HEK293 (cell line): ENCODE measurements around the gene TNFRSF25.

Experiments used
- IKZF3 ChIP-seq: fragments of 450-650 bp; IDR thresholded peaks from 2 replicates; pipeline ENCODE4 v1.5.0; 2018; ENCODE audit warnings: missing biosample characterization, mild to moderate bottlenecking, missing genetic modification characterization, moderate library complexity
- PATZ1 ChIP-seq: fragments of 450-650 bp; formaldehyde crosslinking; IDR thresholded peaks from 2 replicates; pipeline ENCODE4 v1.5.1; 2016; ENCODE audit warnings: missing biosample characterization, missing genetic modification characterization
- TRIM28 ChIP-seq: IDR thresholded peaks from 2 replicates; pipeline ENCODE4 v1.6.1; 2011; ENCODE audit warnings: low read length, control low read depth, borderline replicate concordance
- ZEB2 ChIP-seq: fragments of 450-650 bp; formaldehyde crosslinking; IDR thresholded peaks from 2 replicates; pipeline ENCODE4 v1.5.1; 2016; ENCODE audit warnings: missing biosample characterization, missing genetic modification characterization
- ZFP37 ChIP-seq: fragments of 450-650 bp; formaldehyde crosslinking; IDR thresholded peaks from 2 replicates; pipeline ENCODE4 v1.5.1; 2016; ENCODE audit warnings: missing biosample characterization, missing genetic modification characterization
- ZFP69B ChIP-seq: fragments of 450-650 bp; formaldehyde crosslinking; IDR thresholded peaks from 2 replicates; pipeline ENCODE4 v1.5.1; 2016; ENCODE audit warnings: missing biosample characterization, missing genetic modification characterization
- ZNF133 ChIP-seq: fragments of 450-650 bp; formaldehyde crosslinking; IDR thresholded peaks from 2 replicates; pipeline ENCODE4 v1.5.1; 2016; ENCODE audit warnings: missing biosample characterization, missing genetic modification characterization
- ZNF16 ChIP-seq: fragments of 450-650 bp; formaldehyde crosslinking; IDR thresholded peaks from 2 replicates; pipeline ENCODE4 v1.5.1; 2016; ENCODE audit warnings: low read depth, missing biosample characterization, missing genetic modification characterization
- ZNF202 ChIP-seq: fragments of 450-650 bp; formaldehyde crosslinking; IDR thresholded peaks from 2 replicates; pipeline ENCODE4 v1.5.1; 2016; ENCODE audit warnings: missing biosample characterization, missing genetic modification characterization, borderline replicate concordance
- ZNF223 ChIP-seq: fragments of 450-650 bp; formaldehyde crosslinking; IDR thresholded peaks from 2 replicates; pipeline ENCODE4 v1.5.1; 2016; ENCODE audit warnings: missing biosample characterization, missing genetic modification characterization
- ZNF23 ChIP-seq: fragments of 450-650 bp; formaldehyde crosslinking; IDR thresholded peaks from 2 replicates; pipeline ENCODE4 v1.5.1; 2016; ENCODE audit warnings: missing biosample characterization, missing genetic modification characterization, borderline replicate concordance
- ZNF280D ChIP-seq: fragments of 450-650 bp; formaldehyde crosslinking; IDR thresholded peaks from 2 replicates; pipeline ENCODE4 v1.5.1; 2016; ENCODE audit warnings: missing biosample characterization, missing genetic modification characterization
- ZNF37A ChIP-seq: fragments of 450-650 bp; IDR thresholded peaks from 2 replicates; pipeline ENCODE4 v1.5.1; 2018; ENCODE audit warnings: missing biosample characterization, missing genetic modification characterization
- ZNF426 ChIP-seq: fragments of 450-650 bp; formaldehyde crosslinking; IDR thresholded peaks from 2 replicates; pipeline ENCODE4 v1.5.1; 2017; ENCODE audit warnings: missing biosample characterization, missing genetic modification characterization, mild to moderate bottlenecking, inconsistent platforms, moderate library complexity
- ZNF555 ChIP-seq: fragments of 450-650 bp; formaldehyde crosslinking; conservative IDR thresholded peaks from 2 replicates; pipeline ENCODE4 v1.5.1; 2017; ENCODE audit warnings: missing biosample characterization, mild to moderate bottlenecking, missing genetic modification characterization, inconsistent platforms
- ZNF558 ChIP-seq: fragments of 450-650 bp; formaldehyde crosslinking; IDR thresholded peaks from 2 replicates; pipeline ENCODE4 v1.5.1; 2016; ENCODE audit warnings: missing biosample characterization, missing genetic modification characterization
- ZNF624 ChIP-seq: fragments of 450-650 bp; formaldehyde crosslinking; IDR thresholded peaks from 2 replicates; pipeline ENCODE4 v1.5.1; 2017; ENCODE audit warnings: missing biosample characterization, missing genetic modification characterization
- ZNF670 ChIP-seq: fragments of 450-650 bp; formaldehyde crosslinking; IDR thresholded peaks from 2 replicates; pipeline ENCODE4 v1.5.1; 2016; ENCODE audit warnings: missing biosample characterization, missing genetic modification characterization, low read depth
- ZNF701 ChIP-seq: fragments of 450-650 bp; formaldehyde crosslinking; IDR thresholded peaks from 2 replicates; pipeline ENCODE4 v1.5.1; 2016; ENCODE audit warnings: missing biosample characterization, missing genetic modification characterization
- ZXDB ChIP-seq: fragments of 450-650 bp; formaldehyde crosslinking; IDR thresholded peaks from 2 replicates; pipeline ENCODE4 v1.5.1; 2016; ENCODE audit warnings: missing biosample characterization, missing genetic modification characterization
- TF ChIP-seq, protein P1 (sequence below): fragments of 450-650 bp; formaldehyde crosslinking; IDR thresholded peaks from 2 replicates; pipeline ENCODE4 v1.5.1; 2017; ENCODE audit warnings: missing biosample characterization, mild to moderate bottlenecking, missing genetic modification characterization, moderate library complexity
- TF ChIP-seq, protein P2 (sequence below): fragments of 450-650 bp; formaldehyde crosslinking; IDR thresholded peaks from 2 replicates; pipeline ENCODE4 v1.5.1; 2016; ENCODE audit warnings: missing biosample characterization, missing genetic modification characterization
- TF ChIP-seq, protein P3 (sequence below): fragments of 450-650 bp; formaldehyde crosslinking; IDR thresholded peaks from 2 replicates; pipeline ENCODE4 v1.5.1; 2016; ENCODE audit warnings: missing biosample characterization, missing genetic modification characterization
- TF ChIP-seq, protein P4 (sequence below): sonication (generic); formaldehyde crosslinking; IDR thresholded peaks from 2 replicates; pipeline ENCODE4 v1.8.1; 2022; ENCODE audit warnings: mild to moderate bottlenecking, moderate library complexity, missing genetic modification reagents

TNFRSF25 gene

DNA sequence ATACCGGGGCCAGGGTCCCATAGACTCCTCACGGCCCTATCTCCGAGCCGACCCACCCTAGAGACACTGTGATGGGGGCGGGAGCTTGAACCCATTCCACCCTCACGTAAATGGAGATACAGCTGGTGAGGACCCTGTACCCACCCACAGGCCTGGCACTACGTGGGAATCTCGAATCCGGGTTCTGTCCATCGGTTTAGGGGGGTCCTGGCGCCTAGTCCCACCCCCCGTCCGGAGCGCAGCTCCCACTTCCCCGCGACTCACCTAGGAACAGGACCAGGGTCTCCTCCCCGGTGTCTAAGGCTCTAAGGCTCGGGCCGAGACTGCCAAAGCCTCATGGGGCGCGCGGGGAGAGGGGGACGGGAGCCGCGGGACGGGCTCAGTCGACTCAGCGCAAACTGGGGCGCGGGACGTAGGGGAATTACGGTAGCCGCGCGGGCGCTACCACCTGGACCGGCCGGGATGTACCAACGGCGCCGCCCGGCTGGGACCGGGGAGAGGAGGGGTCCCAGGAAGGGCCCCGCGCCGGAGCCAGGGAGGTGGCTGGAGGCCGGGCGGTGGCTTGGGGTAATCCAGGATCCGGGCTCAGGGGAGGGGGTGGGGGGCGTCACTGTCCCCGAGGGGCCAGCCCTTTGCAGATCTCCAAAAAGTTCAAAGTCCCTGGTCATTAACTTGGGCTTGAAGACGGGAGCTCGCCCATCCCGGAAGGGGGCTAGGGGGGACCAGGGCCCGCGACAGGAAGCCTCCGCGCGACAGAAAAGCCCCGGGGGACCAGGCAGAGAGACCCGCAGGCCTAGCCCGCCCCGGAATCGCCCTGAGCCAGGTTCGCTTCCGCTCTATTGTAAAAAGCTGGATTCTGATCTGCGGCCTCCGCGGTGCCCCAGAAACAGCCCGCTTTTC, 24.5 kb upstream of the TNFRSF25 start (continued):
- TF ChIP-seq ZNF280D (tag by site-specific recombination) (no peak), ZEB2 (tag by site-specific recombination) (peak; percentile 69; the same call in 1 of the 2 replicates), ZNF23 (no peak), ZNF37A (tag by site-specific recombination) (no peak), ZNF16 (tag by site-specific recombination) (no peak), ZNF223 (tag by site-specific recombination) (no peak), ZFP37 (tag by site-specific recombination) (0 out of 2 replicates have a peak, but pooled peaks have one; percentile 81), ZXDB (peak; percentile 60), IKZF3 (tag by site-specific recombination) (0 out of 2 replicates have a peak, but pooled peaks have one; percentile 8), ZNF670 (no peak), TRIM28 (no peak), ZNF555 (no peak), ZNF558 (tag by site-specific recombination) (no peak; the same call in 1 of the 2 replicates), ZNF701 (tag by site-specific recombination) (no peak), ZNF624 (tag by site-specific recombination) (no peak), PATZ1 (tag by site-specific recombination) (peak; percentile 77; the same call in 1 of the 2 replicates), ZNF426 (tag by site-specific recombination) (no peak), ZNF202 (tag by site-specific recombination) (no peak), ZNF133 (tag by site-specific recombination) (no peak), ZFP69B (tag by site-specific recombination) (peak; percentile 14; the same call in 1 of the 2 replicates)
- TF ChIP-seq, protein P1, sequence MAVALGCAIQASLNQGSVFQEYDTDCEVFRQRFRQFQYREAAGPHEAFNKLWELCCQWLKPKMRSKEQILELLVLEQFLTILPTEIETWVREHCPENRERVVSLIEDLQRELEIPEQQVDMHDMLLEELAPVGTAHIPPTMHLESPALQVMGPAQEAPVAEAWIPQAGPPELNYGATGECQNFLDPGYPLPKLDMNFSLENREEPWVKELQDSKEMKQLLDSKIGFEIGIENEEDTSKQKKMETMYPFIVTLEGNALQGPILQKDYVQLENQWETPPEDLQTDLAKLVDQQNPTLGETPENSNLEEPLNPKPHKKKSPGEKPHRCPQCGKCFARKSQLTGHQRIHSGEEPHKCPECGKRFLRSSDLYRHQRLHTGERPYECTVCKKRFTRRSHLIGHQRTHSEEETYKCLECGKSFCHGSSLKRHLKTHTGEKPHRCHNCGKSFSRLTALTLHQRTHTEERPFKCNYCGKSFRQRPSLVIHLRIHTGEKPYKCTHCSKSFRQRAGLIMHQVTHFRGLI (tag by site-specific recombination), result peak; percentile 56; the same call in 1 of the 2 replicates
- TF ChIP-seq, protein P2, sequence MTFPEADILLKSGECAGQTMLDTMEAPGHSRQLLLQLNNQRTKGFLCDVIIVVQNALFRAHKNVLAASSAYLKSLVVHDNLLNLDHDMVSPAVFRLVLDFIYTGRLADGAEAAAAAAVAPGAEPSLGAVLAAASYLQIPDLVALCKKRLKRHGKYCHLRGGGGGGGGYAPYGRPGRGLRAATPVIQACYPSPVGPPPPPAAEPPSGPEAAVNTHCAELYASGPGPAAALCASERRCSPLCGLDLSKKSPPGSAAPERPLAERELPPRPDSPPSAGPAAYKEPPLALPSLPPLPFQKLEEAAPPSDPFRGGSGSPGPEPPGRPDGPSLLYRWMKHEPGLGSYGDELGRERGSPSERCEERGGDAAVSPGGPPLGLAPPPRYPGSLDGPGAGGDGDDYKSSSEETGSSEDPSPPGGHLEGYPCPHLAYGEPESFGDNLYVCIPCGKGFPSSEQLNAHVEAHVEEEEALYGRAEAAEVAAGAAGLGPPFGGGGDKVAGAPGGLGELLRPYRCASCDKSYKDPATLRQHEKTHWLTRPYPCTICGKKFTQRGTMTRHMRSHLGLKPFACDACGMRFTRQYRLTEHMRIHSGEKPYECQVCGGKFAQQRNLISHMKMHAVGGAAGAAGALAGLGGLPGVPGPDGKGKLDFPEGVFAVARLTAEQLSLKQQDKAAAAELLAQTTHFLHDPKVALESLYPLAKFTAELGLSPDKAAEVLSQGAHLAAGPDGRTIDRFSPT (tag by site-specific recombination), result peak; percentile 94
- TF ChIP-seq, protein P3, sequence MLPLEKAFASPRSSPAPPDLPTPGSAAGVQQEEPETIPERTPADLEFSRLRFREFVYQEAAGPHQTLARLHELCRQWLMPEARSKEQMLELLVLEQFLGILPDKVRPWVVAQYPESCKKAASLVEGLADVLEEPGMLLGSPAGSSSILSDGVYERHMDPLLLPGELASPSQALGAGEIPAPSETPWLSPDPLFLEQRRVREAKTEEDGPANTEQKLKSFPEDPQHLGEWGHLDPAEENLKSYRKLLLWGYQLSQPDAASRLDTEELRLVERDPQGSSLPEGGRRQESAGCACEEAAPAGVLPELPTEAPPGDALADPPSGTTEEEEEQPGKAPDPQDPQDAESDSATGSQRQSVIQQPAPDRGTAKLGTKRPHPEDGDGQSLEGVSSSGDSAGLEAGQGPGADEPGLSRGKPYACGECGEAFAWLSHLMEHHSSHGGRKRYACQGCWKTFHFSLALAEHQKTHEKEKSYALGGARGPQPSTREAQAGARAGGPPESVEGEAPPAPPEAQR, result no peak
- TF ChIP-seq, protein P4, sequence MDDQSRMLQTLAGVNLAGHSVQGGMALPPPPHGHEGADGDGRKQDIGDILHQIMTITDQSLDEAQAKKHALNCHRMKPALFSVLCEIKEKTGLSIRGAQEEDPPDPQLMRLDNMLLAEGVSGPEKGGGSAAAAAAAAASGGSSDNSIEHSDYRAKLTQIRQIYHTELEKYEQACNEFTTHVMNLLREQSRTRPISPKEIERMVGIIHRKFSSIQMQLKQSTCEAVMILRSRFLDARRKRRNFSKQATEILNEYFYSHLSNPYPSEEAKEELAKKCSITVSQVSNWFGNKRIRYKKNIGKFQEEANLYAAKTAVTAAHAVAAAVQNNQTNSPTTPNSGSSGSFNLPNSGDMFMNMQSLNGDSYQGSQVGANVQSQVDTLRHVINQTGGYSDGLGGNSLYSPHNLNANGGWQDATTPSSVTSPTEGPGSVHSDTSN, result no peak
